ENCODE measurements around the gene SF3B3. TPM values are rescaled to one million over a fixed set of nuclear protein-coding genes. Genes with fewer than 3 reads are reported as not detected.

SF3B3 gene
- total and polyA plus RNA-seq, 10 of the 15 experiments (the other 5 are each of a cell fraction or from before 2014, with no cell fraction given) = 134 to 453 (median 215) TPM

DNA sequence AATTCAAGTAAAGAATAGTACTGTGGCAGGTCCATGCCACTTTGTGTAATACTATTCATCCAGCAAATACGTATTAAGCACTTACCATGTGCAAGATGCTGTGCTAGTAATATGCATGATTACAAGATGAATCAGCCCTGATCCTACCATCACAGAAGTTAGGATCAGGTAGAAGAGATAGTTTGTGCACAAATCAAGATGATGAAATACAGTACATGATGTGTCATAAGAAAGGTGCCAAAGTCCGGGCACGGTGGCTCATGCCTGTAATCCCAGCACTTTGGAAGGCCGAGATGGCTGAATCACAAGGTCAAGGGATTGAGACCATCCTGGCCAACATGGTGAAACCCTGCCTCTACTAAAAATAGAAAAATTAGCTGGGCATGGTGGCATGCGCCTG is 11.2 kb upstream of the SF3B3 start (continued):
- TF ChIP-seq, protein P1, sequence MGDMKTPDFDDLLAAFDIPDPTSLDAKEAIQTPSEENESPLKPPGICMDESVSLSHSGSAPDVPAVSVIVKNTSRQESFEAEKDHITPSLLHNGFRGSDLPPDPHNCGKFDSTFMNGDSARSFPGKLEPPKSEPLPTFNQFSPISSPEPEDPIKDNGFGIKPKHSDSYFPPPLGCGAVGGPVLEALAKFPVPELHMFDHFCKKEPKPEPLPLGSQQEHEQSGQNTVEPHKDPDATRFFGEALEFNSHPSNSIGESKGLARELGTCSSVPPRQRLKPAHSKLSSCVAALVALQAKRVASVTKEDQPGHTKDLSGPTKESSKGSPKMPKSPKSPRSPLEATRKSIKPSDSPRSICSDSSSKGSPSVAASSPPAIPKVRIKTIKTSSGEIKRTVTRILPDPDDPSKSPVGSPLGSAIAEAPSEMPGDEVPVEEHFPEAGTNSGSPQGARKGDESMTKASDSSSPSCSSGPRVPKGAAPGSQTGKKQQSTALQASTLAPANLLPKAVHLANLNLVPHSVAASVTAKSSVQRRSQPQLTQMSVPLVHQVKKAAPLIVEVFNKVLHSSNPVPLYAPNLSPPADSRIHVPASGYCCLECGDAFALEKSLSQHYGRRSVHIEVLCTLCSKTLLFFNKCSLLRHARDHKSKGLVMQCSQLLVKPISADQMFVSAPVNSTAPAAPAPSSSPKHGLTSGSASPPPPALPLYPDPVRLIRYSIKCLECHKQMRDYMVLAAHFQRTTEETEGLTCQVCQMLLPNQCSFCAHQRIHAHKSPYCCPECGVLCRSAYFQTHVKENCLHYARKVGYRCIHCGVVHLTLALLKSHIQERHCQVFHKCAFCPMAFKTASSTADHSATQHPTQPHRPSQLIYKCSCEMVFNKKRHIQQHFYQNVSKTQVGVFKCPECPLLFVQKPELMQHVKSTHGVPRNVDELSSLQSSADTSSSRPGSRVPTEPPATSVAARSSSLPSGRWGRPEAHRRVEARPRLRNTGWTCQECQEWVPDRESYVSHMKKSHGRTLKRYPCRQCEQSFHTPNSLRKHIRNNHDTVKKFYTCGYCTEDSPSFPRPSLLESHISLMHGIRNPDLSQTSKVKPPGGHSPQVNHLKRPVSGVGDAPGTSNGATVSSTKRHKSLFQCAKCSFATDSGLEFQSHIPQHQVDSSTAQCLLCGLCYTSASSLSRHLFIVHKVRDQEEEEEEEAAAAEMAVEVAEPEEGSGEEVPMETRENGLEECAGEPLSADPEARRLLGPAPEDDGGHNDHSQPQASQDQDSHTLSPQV (IDR thresholded peaks at IDR 0.05) = no peak
- no peak for TF ChIP-seq NR2F1 (conservative IDR thresholded peaks at IDR 0.05)

DNA sequence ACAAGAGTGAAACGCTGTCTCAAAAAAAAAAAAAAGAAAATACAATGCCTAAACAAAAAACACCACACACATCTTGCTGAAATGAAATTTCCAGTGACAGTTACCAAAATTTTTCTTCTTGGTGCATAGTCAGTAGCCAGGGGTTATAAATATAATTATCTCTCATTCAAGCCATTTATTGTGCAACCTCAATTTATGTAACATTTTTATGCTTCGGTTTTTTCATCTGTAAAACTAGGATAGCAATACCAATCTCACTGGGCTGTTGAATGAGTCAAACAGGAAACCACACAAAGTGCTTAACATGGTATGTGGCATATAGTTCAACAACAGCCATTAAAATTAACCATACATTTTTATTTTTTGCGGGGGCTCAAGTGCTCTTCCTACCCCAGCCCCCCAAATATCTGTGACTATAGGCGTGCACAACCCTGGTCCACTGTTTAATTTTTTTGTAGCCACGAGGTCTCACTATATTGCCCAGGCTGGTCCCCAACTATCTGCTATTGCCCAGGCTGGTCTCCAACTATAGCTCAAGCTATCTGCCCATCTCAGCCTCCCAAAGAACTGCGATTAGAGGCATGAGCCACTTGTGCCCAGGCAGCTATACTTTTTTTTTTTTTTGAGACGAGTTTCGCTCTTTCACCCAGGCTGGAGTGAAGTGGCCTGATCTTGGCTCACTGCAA is 2.9 kb upstream of the SF3B3 start:
- ChIA-PET CTCF (interaction anchor here (0.6 to 3.1 kb wide), 4 partner anchors 12 to 44 kb away, joined by 4 to 8 read pairs (median 5); no protein-coding TSS in a partner anchor), RAD21 (ENCODE audit: unreplicated experiment) (interaction anchor here (0.6 to 2.6 kb wide), 7 partner anchors 12 to 164 kb away, joined by 3 to 7 read pairs (median 3); partner anchors contain the start of gene FCSK), SMC1A (ENCODE audit: uncharacterized antibody, unreplicated experiment) (interaction anchor here (0.6 to 1.5 kb wide), 5 partner anchors 35 to 88 kb away, joined by 3 to 5 read pairs (median 3); no protein-coding TSS in a partner anchor), POLR2A (interaction anchor here (0.6 to 3.2 kb wide), 5 partner anchors 13 to 751 kb away, joined by 3 to 14 read pairs (median 4); no protein-coding TSS in a partner anchor)
- Histone ChIP-seq H2AFZ (ENCODE audit: control insufficient read depth, low read depth, low read length) (no peak overlapping the region), H3K9me3 (replicated peaks; ENCODE audit: control insufficient read depth, insufficient read depth, low read length) (no peaks in the 10 kb centered on the region), H3K27me3 (replicated peaks in 1 of 2; ENCODE audit: control insufficient read depth in 2 of 2, insufficient read depth in 2 of 2, low read length in 1 of 2) (no peaks in the 10 kb centered on the region), H3K9ac (ENCODE audit: control insufficient read depth, insufficient read depth, low read length) (peak overlapping the region; percentile 51; the same call in 1 of the 2 replicates), H3K4me1 (ENCODE audit: control insufficient read depth, insufficient read depth, low read length) (peaks cover 9% of the 10 kb centered on the region), H3K79me2 (ENCODE audit: control insufficient read depth, insufficient read depth, low read length) (peaks cover 51% of the 10 kb centered on the region), H3K4me3 (peak overlapping the region; percentile 86), H3K36me3 (ENCODE audit: control insufficient read depth in 2 of 2, insufficient read depth in 2 of 2, low read length in 1 of 2) (peaks cover 0 to 10% of the 10 kb centered on the region in 2 experiments; a peak in 3 of 4 replicates), H3K4me2 (ENCODE audit: control insufficient read depth, insufficient read depth) (peak overlapping the region; percentile 92), H3K27ac (ENCODE audit: control insufficient read depth, insufficient read depth) (peak overlapping the region; percentile 75), H4K20me1 (ENCODE audit: control insufficient read depth, insufficient read depth) (no peaks in the 10 kb centered on the region)
- under 1% methylated on average over 7 of the region's 8 CpGs for WGBS (ENCODE audit: insufficient coverage, insufficient replicate concordance, low lambda C conversion rate, missing lambda C conversion rate)
- no TSS peak for BruUV-seq (replicated peaks)
- no peak for FAIRE-seq
- peak; percentile 58 for ATAC-seq
- no peak for DNase-seq (ENCODE audit: low read depth, low spot score)
- intact Hi-C loops (cut with micrococcal nuclease; ENCODE audit: unreplicated experiment) (loop anchor here (5.0 kb wide), 1 partner anchor 233 kb away; the partner anchor contains the start of gene AARS1), in situ Hi-C loops (cut with MboI) (no loop called here)
- TF ChIP-seq MTA2 (IDR thresholded peaks at IDR 0.05; ENCODE audit: low read depth) (peak; percentile 45; the same call in 1 of the 2 replicates), RFX5 (IDR thresholded peaks at IDR 0.05; ENCODE audit: low read depth, low read length) (no peak), CREM (IDR thresholded peaks at IDR 0.05; ENCODE audit: low read depth) (peak; percentile 24; the same call in 1 of the 2 replicates), KAT2A (conservative IDR thresholded peaks at IDR 0.05; ENCODE audit: control insufficient read depth, low read depth, low read length) (no peak), ZNF687 (IDR thresholded peaks at IDR 0.05) (no peak; the same call in 1 of the 2 replicates)
- TF ChIP-seq, protein P2, sequence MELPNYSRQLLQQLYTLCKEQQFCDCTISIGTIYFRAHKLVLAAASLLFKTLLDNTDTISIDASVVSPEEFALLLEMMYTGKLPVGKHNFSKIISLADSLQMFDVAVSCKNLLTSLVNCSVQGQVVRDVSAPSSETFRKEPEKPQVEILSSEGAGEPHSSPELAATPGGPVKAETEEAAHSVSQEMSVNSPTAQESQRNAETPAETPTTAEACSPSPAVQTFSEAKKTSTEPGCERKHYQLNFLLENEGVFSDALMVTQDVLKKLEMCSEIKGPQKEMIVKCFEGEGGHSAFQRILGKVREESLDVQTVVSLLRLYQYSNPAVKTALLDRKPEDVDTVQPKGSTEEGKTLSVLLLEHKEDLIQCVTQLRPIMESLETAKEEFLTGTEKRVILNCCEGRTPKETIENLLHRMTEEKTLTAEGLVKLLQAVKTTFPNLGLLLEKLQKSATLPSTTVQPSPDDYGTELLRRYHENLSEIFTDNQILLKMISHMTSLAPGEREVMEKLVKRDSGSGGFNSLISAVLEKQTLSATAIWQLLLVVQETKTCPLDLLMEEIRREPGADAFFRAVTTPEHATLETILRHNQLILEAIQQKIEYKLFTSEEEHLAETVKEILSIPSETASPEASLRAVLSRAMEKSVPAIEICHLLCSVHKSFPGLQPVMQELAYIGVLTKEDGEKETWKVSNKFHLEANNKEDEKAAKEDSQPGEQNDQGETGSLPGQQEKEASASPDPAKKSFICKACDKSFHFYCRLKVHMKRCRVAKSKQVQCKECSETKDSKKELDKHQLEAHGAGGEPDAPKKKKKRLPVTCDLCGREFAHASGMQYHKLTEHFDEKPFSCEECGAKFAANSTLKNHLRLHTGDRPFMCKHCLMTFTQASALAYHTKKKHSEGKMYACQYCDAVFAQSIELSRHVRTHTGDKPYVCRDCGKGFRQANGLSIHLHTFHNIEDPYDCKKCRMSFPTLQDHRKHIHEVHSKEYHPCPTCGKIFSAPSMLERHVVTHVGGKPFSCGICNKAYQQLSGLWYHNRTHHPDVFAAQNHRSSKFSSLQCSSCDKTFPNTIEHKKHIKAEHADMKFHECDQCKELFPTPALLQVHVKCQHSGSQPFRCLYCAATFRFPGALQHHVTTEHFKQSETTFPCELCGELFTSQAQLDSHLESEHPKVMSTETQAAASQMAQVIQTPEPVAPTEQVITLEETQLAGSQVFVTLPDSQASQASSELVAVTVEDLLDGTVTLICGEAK (IDR thresholded peaks at IDR 0.05; ENCODE audit: borderline replicate concordance) = no peak

All from GM12878 (cell line).